Astrocyte of the spinal cord (primary cell): Measurements from ENCODE around the gene ANKRD22.
A peak's percentile ranks its signal among the peaks of the same experiment; 100 is the strongest.

Experiments used
- DNase-seq: peaks from one replicate; pipeline ENCODE4 v3.0.0; 2011; ENCODE audit warnings: low read depth, low spot score
- H3K4me3 ChIP-seq: 2 replicates; pipeline ENCODE4 v1.5.1; 2011; ENCODE audit warnings: low read depth, mild to moderate bottlenecking, low read length, moderate library complexity
- CTCF ChIP-seq: IDR thresholded peaks from 2 replicates; pipeline ENCODE4 v1.5.1; 2012; ENCODE audit warnings: low read depth, mild to moderate bottlenecking, low read length, inconsistent platforms
- in situ Hi-C: cut with HindIII; loops from 2 replicates; pipeline ENCODE4 v1.10.0; 2017; ENCODE audit warnings: low sequenced_read_pairs

Gene ANKRD22

GRCh38 chr10:88877298-88877697 lies 25.7 kb upstream of the ANKRD22 start:
- no peak for TF ChIP-seq CTCF
- no peak overlapping the region for H3K4me3 ChIP-seq
- no peak for DNase-seq
- in situ Hi-C loops = no loop called here

GRCh38 chr10:88875081-88875480 lies 23.4 kb upstream of the ANKRD22 start:
- H3K4me3 ChIP-seq = no peak overlapping the region
- TF ChIP-seq CTCF = no peak
- in situ Hi-C loops = no loop called here
- DNase-seq = no peak

GRCh38 chr10:88874281-88874680 lies 22.6 kb upstream of the ANKRD22 start:
- H3K4me3 ChIP-seq = no peak overlapping the region
- DNase-seq = no peak
- no peak for TF ChIP-seq CTCF
- in situ Hi-C loops = no loop called here

DNA sequence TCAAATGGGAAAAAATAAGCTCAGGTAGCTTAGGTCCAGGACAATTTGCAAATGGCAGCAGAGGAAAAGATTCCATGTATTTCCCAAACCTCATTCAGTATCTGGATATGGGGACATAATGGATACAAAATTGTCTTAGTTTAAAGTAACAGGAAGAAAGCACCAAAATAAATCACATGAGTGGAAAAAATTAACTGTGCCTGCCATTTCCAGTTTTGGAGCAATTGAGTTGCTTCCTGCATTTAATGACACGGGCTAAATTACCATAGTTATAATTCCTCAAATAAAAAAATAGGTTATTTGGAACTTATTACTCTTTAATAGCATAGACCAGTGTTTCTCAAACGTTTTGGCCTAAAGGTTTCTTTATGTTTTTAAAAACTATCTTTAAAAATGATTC lies 22.1 kb upstream of the ANKRD22 start:
- TF ChIP-seq CTCF = no peak
- H3K4me3 ChIP-seq = no peak overlapping the region
- in situ Hi-C loops = no loop called here

GRCh38 chr10:88870089-88870488 lies 18.4 kb upstream of the ANKRD22 start:
- TF ChIP-seq CTCF = no peak
- DNase-seq = no peak
- no peak overlapping the region for H3K4me3 ChIP-seq
- in situ Hi-C loops = no loop called here

More for the DNA sequence above, 22.1 kb upstream of the ANKRD22 start:
- DNase-seq = no peak

DNA sequence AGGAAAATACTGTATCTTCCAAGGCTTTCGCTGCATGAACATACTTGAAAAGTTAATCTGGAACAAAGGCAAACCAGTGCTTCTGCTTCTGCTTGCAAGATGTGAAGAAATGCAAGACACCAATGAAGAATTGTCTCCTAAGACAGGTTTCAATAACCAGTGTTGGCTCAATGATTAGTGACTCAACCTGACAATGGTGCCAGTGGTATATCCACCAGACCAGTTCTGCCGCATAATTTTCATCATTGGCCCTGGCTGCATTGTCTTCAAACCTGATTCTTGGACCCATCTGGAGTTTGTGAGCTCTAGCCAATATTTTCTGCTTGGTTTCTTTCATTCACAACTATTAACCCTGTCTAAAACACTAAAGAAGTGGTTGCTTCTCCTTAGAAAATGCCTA lies 14.8 kb upstream of the ANKRD22 start:
- no peak for TF ChIP-seq CTCF
- in situ Hi-C loops = no loop called here
- no peak for DNase-seq
- H3K4me3 ChIP-seq = no peak overlapping the region

- no peak for TF ChIP-seq CTCF
- no peak overlapping the region for H3K4me3 ChIP-seq
- DNase-seq = peak; percentile 16
- in situ Hi-C loops = no loop called here
Measured at GRCh38 chr10:88865281-88865876, 13.7 kb upstream of the ANKRD22 start.
